Measurements from ENCODE around the gene REEP3.
A peak's percentile ranks its signal among the peaks of the same experiment; 100 is the strongest.

The REEP3 gene

GRCh38 chr10:63627396-63627795, 106.2 kb downstream of the REEP3 start:
- no peak overlapping the region for H3K27ac ChIP-seq (ENCODE audit: extremely low read depth, low read depth, low read length)
- CTCF ChIA-PET, result interaction anchor here (0.6 to 4.7 kb wide), 6 partner anchors 13 to 461 kb away, joined by 3 to 47 read pairs (median 5); no protein-coding TSS in a partner anchor
- H3K36me3 ChIP-seq (ENCODE audit: control insufficient read depth in 2 of 2, insufficient read depth in 1 of 2, low read length in 2 of 2), result no peaks in the 10 kb centered on the region
- H3K4me1 ChIP-seq (ENCODE audit: control insufficient read depth, insufficient read depth, low read length), result peaks cover 16% of the 10 kb centered on the region
- no peaks in the 10 kb centered on the region for H3K9me3 ChIP-seq (ENCODE audit: control insufficient read depth, insufficient read depth, low read depth, low read length)
- POLR2A ChIA-PET, result interaction anchor here (0.9 kb wide), 1 partner anchor 48 kb away, joined by 3 read pairs; no protein-coding TSS in a partner anchor
- H3K4me3 ChIP-seq (ENCODE audit: low read depth, low read length), result no peak overlapping the region
- TF ChIP-seq ZNF112 (tag by site-specific recombination; IDR thresholded peaks at IDR 0.05) (no peak), ZNF837 (tag by site-specific recombination; IDR thresholded peaks at IDR 0.05) (no peak), ZNF19 (tag by site-specific recombination; IDR thresholded peaks at IDR 0.05; ENCODE audit: low read depth) (no peak), PBX3 (CRISPR knock-in tag; IDR thresholded peaks at IDR 0.05) (no peak), KLF7 (tag by site-specific recombination; IDR thresholded peaks at IDR 0.05; ENCODE audit: borderline replicate concordance) (no peak), ZNF654 (tag by site-specific recombination; IDR thresholded peaks at IDR 0.05; ENCODE audit: low read depth) (no peak), ZNF24 (tag by site-specific recombination; IDR thresholded peaks at IDR 0.05) (no peak), ZNF561 (tag by site-specific recombination; IDR thresholded peaks at IDR 0.05; ENCODE audit: borderline replicate concordance) (no peak), GLIS1 (tag by site-specific recombination; IDR thresholded peaks at IDR 0.05) (no peak), ZNF341 (tag by site-specific recombination; IDR thresholded peaks at IDR 0.05; ENCODE audit: low read depth) (no peak), KLF8 (tag by site-specific recombination; IDR thresholded peaks at IDR 0.05) (no peak)

- POLR2A ChIA-PET, result interaction anchor here (0.9 to 3.7 kb wide), 4 partner anchors 48 to 162 kb away, joined by 3 to 26 read pairs (median 14); partner anchors contain the start of genes JMJD1C and REEP3
- Histone ChIP-seq H3K36me3 (ENCODE audit: control insufficient read depth in 2 of 2, insufficient read depth in 1 of 2, low read length in 2 of 2) (no peaks in the 10 kb centered on the region), H3K4me1 (ENCODE audit: control insufficient read depth, insufficient read depth, low read length) (peaks cover 16% of the 10 kb centered on the region), H3K9me3 (ENCODE audit: control insufficient read depth, insufficient read depth, low read depth, low read length) (no peaks in the 10 kb centered on the region), H3K27ac (ENCODE audit: extremely low read depth, low read depth, low read length) (peak overlapping the region; percentile 100; the same call in 1 of the 2 replicates), H3K4me3 (ENCODE audit: low read depth, low read length) (no peak overlapping the region)
- CTCF ChIA-PET, result interaction anchor here (0.7 to 4.7 kb wide), 9 partner anchors 13 to 461 kb away, joined by 3 to 47 read pairs (median 5); no protein-coding TSS in a partner anchor
- no peak for TF ChIP-seq ZBTB10 (tag by site-specific recombination; IDR thresholded peaks at IDR 0.05)
- no peak for TF ChIP-seq WT1 (tag by site-specific recombination; IDR thresholded peaks at IDR 0.05)
- peak; percentile 59; the same call in 1 of the 2 replicates for TF ChIP-seq IKZF3 (tag by site-specific recombination; IDR thresholded peaks at IDR 0.05)
- TF ChIP-seq BCL11B (tag by site-specific recombination; IDR thresholded peaks at IDR 0.05; ENCODE audit: low read depth), result peak; percentile 68; the same call in 1 of the 2 replicates
- TF ChIP-seq ZIC2 (tag by site-specific recombination; IDR thresholded peaks at IDR 0.05), result 0 out of 2 replicates have a peak, but pooled peaks have one; percentile 15
- no peak for TF ChIP-seq ZFP3 (tag by site-specific recombination; IDR thresholded peaks at IDR 0.05; ENCODE audit: low read depth)
- no peak for TF ChIP-seq ZBTB26 (tag by site-specific recombination; optimal IDR thresholded peaks at IDR 0.05)
- no peak for TF ChIP-seq ZNF560 (tag by site-specific recombination; IDR thresholded peaks at IDR 0.05; ENCODE audit: borderline replicate concordance)
- peak; percentile 35; the same call in 1 of the 2 replicates for TF ChIP-seq ZNF596 (tag by site-specific recombination; IDR thresholded peaks at IDR 0.05)
- TF ChIP-seq GLIS1 (tag by site-specific recombination; IDR thresholded peaks at IDR 0.05), result peak; percentile 99
- TF ChIP-seq ZNF626 (tag by site-specific recombination; IDR thresholded peaks at IDR 0.05), result no peak
- TF ChIP-seq ZBTB44 (tag by site-specific recombination; IDR thresholded peaks at IDR 0.05), result peak; percentile 26; the same call in 1 of the 2 replicates
- no peak for TF ChIP-seq ZNF571 (tag by site-specific recombination; IDR thresholded peaks at IDR 0.05)
- TF ChIP-seq ZNF404 (tag by site-specific recombination; IDR thresholded peaks at IDR 0.05), result no peak
- no peak for TF ChIP-seq ZNF660 (tag by site-specific recombination; IDR thresholded peaks at IDR 0.05)
- no peak for TF ChIP-seq SP2 (tag by site-specific recombination; IDR thresholded peaks at IDR 0.05)
- 0 out of 2 replicates have a peak, but pooled peaks have one; percentile 12 for TF ChIP-seq ZNF488 (tag by site-specific recombination; IDR thresholded peaks at IDR 0.05)
These were observed 106.7 kb downstream of the REEP3 start for GRCh38 chr10:63627881-63628296.
